ENCODE data around the gene ZNF618.

The ZNF618 gene

GRCh38 chr9:113882181-113882580 lies 6.1 kb downstream of the ZNF618 start:
- Histone ChIP-seq H3K36me3 (peaks cover 10% of the 10 kb centered on the region; the same call in 1 of the 2 replicates), H3K4me1 (peaks cover 89% of the 10 kb centered on the region), H3K27ac (no peak overlapping the region), H4K20me1 (peaks cover 58% of the 10 kb centered on the region), H3K4me3 (no peak overlapping the region), H3K27me3 (no peaks in the 10 kb centered on the region), H3K4me2 (0 out of 2 replicates have a peak overlapping the region, but pooled peaks have one; percentile 1), H3K9me3 (no peaks in the 10 kb centered on the region), H3K9ac (no peak overlapping the region)
- no peak for TF ChIP-seq Cebpa-rat (IDR thresholded peaks at IDR 0.05)

- H3K9me3 ChIP-seq: no peaks in the 10 kb centered on the region
- no peak overlapping the region for H3K4me3 ChIP-seq
- H3K27ac ChIP-seq: no peak overlapping the region
- no peak overlapping the region for H3K4me2 ChIP-seq
- H3K4me1 ChIP-seq: peaks cover 89% of the 10 kb centered on the region
- H3K27me3 ChIP-seq: no peaks in the 10 kb centered on the region
- no peak overlapping the region for H3K9ac ChIP-seq
- peaks cover 58% of the 10 kb centered on the region for H4K20me1 ChIP-seq
- TF ChIP-seq Cebpa-rat (IDR thresholded peaks at IDR 0.05): no peak
- H3K36me3 ChIP-seq: peaks cover 10% of the 10 kb centered on the region; the same call in 1 of the 2 replicates
These were observed 6.6 kb downstream of the ZNF618 start for GRCh38 chr9:113882636-113883164.

DNA sequence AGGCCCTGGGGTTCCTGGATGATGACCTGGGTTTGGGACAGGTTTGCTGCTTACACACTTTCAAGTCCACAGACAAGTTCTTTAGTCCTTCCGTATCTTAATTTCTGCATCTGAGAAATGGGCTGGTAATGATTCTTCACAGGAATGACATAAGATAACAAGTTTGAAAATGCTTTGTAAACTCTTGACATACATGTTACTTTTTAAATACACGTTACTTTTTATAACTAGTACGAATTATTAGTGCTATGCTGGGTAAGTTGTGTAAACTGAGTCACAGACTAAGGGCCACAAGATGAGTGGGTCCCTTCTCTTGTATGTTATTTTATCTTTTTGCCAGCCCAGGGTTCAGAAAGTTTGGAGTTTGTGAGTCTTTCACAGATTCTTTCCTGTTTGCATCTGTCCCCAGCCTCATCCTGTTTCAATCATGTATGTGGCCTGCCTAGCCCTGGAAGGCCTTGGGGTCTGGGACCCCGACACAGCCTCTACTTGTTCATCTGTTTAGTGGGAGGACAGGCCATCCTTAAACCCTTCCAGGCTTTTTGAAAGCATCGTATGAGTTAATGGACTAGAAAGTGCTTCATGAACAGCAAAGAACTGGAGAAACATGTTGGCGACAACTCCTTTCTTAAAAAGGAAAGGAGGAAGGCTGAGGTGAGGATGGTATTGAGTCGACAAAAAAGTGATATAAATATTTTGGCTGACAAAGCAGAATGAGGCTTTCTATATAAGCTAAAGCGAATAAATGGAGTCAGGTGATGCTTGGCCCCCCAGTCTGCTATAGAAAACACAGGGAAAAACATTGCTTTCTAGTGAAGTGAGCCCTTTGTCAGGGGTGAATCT lies 9.3 kb downstream of the ZNF618 start:
- Histone ChIP-seq H4K20me1 (peaks cover 57% of the 10 kb centered on the region), H3K27ac (peak overlapping the region; percentile 63), H3K9me3 (peaks cover 25% of the 10 kb centered on the region), H3K27me3 (no peaks in the 10 kb centered on the region), H3K36me3 (peaks cover 33% of the 10 kb centered on the region), H3K9ac (peak overlapping the region; percentile 65), H3K4me3 (peak overlapping the region; percentile 57), H3K4me1 (peaks cover 62% of the 10 kb centered on the region), H3K4me2 (peak overlapping the region; percentile 94)
- TF ChIP-seq Cebpa-rat (IDR thresholded peaks at IDR 0.05): no peak

DNA sequence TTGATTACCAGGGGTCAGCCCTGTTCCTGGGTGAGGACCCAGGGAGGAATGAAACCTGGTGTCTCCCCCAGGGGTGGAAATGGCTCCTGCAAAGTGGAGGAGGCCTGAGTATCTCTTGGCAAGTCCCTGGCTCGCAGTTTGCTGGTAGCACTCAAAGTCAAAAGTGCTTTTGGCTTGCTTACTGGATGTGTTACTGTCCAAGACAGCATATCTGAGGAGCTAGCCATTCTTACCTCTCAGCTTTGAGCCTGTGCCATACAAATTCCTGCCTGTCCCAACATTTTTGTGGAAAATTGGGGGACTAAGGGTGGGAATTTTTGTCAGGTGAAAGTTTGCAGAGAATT lies 9.9 kb downstream of the ZNF618 start:
- H3K36me3 ChIP-seq: peaks cover 34% of the 10 kb centered on the region
- peak overlapping the region; percentile 63 for H3K27ac ChIP-seq
- H4K20me1 ChIP-seq: peaks cover 51% of the 10 kb centered on the region
- peaks cover 31% of the 10 kb centered on the region for H3K9me3 ChIP-seq
- H3K9ac ChIP-seq: peak overlapping the region; percentile 65
- H3K27me3 ChIP-seq: no peaks in the 10 kb centered on the region
- no peak for TF ChIP-seq Cebpa-rat (IDR thresholded peaks at IDR 0.05)
- H3K4me1 ChIP-seq: peaks cover 56% of the 10 kb centered on the region
- H3K4me2 ChIP-seq: peak overlapping the region; percentile 94
- peak overlapping the region; percentile 57 for H3K4me3 ChIP-seq

GRCh38 chr9:113886466-113886865 lies 10.4 kb downstream of the ZNF618 start:
- Histone ChIP-seq H3K27ac (peak overlapping the region; percentile 63), H3K9ac (peak overlapping the region; percentile 65)

DNA sequence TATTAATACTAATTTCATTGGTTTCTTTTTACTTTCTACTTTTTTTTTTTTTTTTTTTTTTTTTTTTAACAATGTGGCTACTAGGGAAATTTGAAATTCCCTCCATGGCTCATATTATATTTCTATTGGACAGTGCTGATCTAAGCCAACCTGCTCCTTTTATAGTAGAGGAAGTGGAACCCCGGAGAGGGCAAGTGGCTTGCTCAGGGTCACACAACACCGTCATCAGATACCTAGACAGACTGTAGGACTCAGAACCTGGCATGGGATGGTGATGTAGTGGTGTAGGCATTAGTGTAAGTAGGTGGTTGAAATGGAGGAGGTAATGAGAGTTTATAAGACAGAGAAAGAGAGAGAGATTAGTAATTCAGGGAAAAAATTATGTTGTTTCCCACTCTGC lies 10.8 kb downstream of the ZNF618 start:
- no peak overlapping the region for H3K27ac ChIP-seq
- H3K4me2 ChIP-seq: peak overlapping the region; percentile 94
- no peaks in the 10 kb centered on the region for H3K27me3 ChIP-seq

More at GRCh38 chr9:113886466-113886865, 10.4 kb downstream of the ZNF618 start:
- no peak for TF ChIP-seq Cebpa-rat (IDR thresholded peaks at IDR 0.05)
- Histone ChIP-seq H3K9me3 (peaks cover 36% of the 10 kb centered on the region), H3K4me3 (peak overlapping the region; percentile 57), H4K20me1 (peaks cover 46% of the 10 kb centered on the region), H3K27me3 (no peaks in the 10 kb centered on the region), H3K4me2 (peak overlapping the region; percentile 94), H3K36me3 (peaks cover 38% of the 10 kb centered on the region), H3K4me1 (peaks cover 53% of the 10 kb centered on the region)

DNA sequence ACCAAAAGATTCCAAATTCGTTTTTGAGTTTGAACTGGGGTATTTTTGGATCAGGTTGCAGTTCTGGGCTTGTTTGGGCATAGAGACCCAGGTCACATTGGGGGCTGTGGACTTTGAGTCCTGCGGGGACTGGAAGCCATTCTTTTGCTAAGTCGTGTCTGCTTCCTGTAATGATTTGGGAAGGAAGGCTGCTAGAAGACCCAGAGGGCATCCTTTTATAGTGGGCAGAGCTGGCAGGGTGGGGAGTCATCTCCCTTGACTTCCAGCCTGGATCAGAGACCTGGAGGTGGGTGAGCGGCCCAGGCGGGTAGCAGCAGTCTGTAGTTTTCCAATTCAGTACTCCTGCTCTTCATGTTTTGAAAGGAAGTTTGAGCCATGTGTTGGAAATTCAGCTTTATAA lies 11.3 kb downstream of the ZNF618 start:
- Histone ChIP-seq H3K36me3 (peaks cover 45% of the 10 kb centered on the region), H4K20me1 (peaks cover 37% of the 10 kb centered on the region), H3K27me3 (no peaks in the 10 kb centered on the region), H3K4me2 (peak overlapping the region; percentile 94; the same call in 1 of the 2 replicates), H3K4me3 (no peak overlapping the region), H3K9ac (no peak overlapping the region), H3K27ac (no peak overlapping the region), H3K4me1 (peaks cover 48% of the 10 kb centered on the region), H3K9me3 (peaks cover 43% of the 10 kb centered on the region)
- TF ChIP-seq Cebpa-rat (IDR thresholded peaks at IDR 0.05): no peak

More for the DNA sequence above, 10.8 kb downstream of the ZNF618 start:
- Histone ChIP-seq H3K36me3 (peaks cover 42% of the 10 kb centered on the region), H4K20me1 (peaks cover 42% of the 10 kb centered on the region), H3K9me3 (peaks cover 41% of the 10 kb centered on the region), H3K9ac (no peak overlapping the region), H3K4me3 (no peak overlapping the region), H3K4me1 (peaks cover 48% of the 10 kb centered on the region)
- TF ChIP-seq Cebpa-rat (IDR thresholded peaks at IDR 0.05): no peak

DNA sequence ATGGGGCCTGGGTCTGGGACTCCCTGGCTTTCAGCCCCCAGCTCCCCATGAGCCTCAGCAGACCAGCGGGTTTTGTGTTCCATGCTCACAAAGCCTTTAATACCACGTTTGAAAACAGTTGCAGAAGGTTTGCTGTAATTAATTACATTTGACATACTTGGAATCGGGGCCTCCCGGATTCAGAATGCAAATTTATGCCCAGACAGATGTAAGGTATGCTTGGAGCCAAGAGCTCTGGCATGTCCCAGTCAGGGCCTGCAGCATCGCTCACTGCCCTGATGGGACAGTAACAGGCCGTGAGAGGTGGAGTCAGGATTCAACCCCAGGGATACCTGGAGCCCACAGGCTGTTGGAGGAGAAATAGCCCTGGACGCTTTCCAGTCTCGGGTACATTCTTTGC lies 12.2 kb downstream of the ZNF618 start:
- H4K20me1 ChIP-seq: peaks cover 36% of the 10 kb centered on the region
- no peak overlapping the region for H3K4me2 ChIP-seq
- no peak overlapping the region for H3K27ac ChIP-seq
- peaks cover 46% of the 10 kb centered on the region for H3K9me3 ChIP-seq
- H3K36me3 ChIP-seq: peaks cover 45% of the 10 kb centered on the region
- H3K9ac ChIP-seq: no peak overlapping the region
- no peaks in the 10 kb centered on the region for H3K27me3 ChIP-seq
- H3K4me1 ChIP-seq: peaks cover 41% of the 10 kb centered on the region
- no peak overlapping the region for H3K4me3 ChIP-seq
- TF ChIP-seq Cebpa-rat (IDR thresholded peaks at IDR 0.05): no peak

DNA sequence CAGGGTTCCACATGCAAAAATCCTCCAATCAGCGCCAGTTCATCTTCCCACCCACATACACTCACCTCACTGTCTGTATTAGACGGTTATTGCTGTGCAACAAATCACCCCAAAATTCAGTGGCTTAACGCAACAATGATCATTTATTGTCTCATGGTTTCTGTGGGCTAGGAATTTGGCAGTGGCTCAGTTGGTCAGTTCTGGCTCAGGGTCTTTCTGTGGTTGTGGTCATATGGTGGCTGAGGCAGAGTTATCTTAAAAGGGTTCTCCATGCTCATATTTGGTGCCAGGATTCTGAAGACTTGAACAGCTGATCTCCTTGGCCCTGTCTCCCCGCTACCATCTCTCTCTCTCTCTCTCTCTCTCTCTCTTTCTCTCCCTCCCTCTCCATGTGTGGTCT lies 12.9 kb downstream of the ZNF618 start:
- H3K9me3 ChIP-seq: peaks cover 46% of the 10 kb centered on the region
- TF ChIP-seq Cebpa-rat (IDR thresholded peaks at IDR 0.05): no peak
- H3K27me3 ChIP-seq: no peaks in the 10 kb centered on the region
- H3K36me3 ChIP-seq: peaks cover 45% of the 10 kb centered on the region
- peaks cover 32% of the 10 kb centered on the region for H4K20me1 ChIP-seq
- H3K4me1 ChIP-seq: peaks cover 37% of the 10 kb centered on the region
- H3K27ac ChIP-seq: no peak overlapping the region
- no peak overlapping the region for H3K4me3 ChIP-seq
- no peak overlapping the region for H3K4me2 ChIP-seq
- no peak overlapping the region for H3K9ac ChIP-seq

GRCh38 chr9:113890704-113891103 lies 14.6 kb downstream of the ZNF618 start:
- peaks cover 45% of the 10 kb centered on the region for H3K36me3 ChIP-seq
- peaks cover 23% of the 10 kb centered on the region for H3K4me1 ChIP-seq
- no peak overlapping the region for H3K9ac ChIP-seq
- H3K9me3 ChIP-seq: peaks cover 50% of the 10 kb centered on the region
- H3K4me2 ChIP-seq: no peak overlapping the region
- peaks cover 15% of the 10 kb centered on the region for H4K20me1 ChIP-seq
- no peaks in the 10 kb centered on the region for H3K27me3 ChIP-seq
- TF ChIP-seq Cebpa-rat (IDR thresholded peaks at IDR 0.05): no peak
- H3K4me3 ChIP-seq: no peak overlapping the region
- H3K27ac ChIP-seq: no peak overlapping the region

All from BLaER1 (cell line).